GM23338 (cell line): ENCODE data around the gene GLI1. TPM values are rescaled to one million over a fixed set of nuclear protein-coding genes. Genes with fewer than 3 reads are reported as not detected.
"Not testable (repeated sequence)": the region's sequence is repeated elsewhere in the genome, so short reads cannot be mapped to it uniquely, and the experiment has no call there.

Experiments used
- ATAC-seq: fragments of 200-7000 bp; cut with Tn5 transposase; 3 replicates; pipeline ENCODE4 v1.9.1; 2020
- DNase-seq: peaks from one replicate; pipeline ENCODE4 v3.0.0-alpha.2; 2015; ENCODE audit warnings: low spot score
- H2AFZ ChIP-seq: fragments of 200-600 bp; sonication (generic); 2 replicates; pipeline ENCODE4 v1.8.0; 2016; ENCODE audit warnings: antibody characterized with exemption, mild to moderate bottlenecking, moderate library complexity
- H3F3A ChIP-seq: fragments of 200-600 bp; sonication (generic); replicated peaks from 2 replicates; pipeline ENCODE4 v1.8.0; 2017; ENCODE audit warnings: antibody characterized with exemption, mixed run types, low read depth
- H3K27ac ChIP-seq: fragments of 200-600 bp; sonication (generic); 2 replicates; pipeline ENCODE4 v1.6.1; 2016; ENCODE audit warnings: low read depth
- H3K27me3 ChIP-seq: fragments of 200-600 bp; sonication (generic); 2 replicates; pipeline ENCODE4 v1.8.0; 2016; ENCODE audit warnings: mild to moderate bottlenecking, mixed run types, moderate library complexity; ENCODE audit not compliant: insufficient read depth
- H3K36me3 ChIP-seq: fragments of 200-600 bp; sonication (generic); 2 replicates; pipeline ENCODE4 v1.8.0; 2016; ENCODE audit warnings: mild to moderate bottlenecking; ENCODE audit not compliant: insufficient read depth
- H3K4me1 ChIP-seq: fragments of 200-600 bp; sonication (generic); 2 replicates; pipeline ENCODE4 v1.8.0; 2016; ENCODE audit warnings: mild to moderate bottlenecking, moderate library complexity; ENCODE audit not compliant: insufficient read depth
- H3K4me2 ChIP-seq: fragments of 200-600 bp; sonication (generic); 2 replicates; pipeline ENCODE4 v1.7.1; 2017; ENCODE audit warnings: mixed run types
- H3K4me3 ChIP-seq: fragments of 200-600 bp; sonication (generic); 2 replicates; pipeline ENCODE4 v1.6.1; 2016; ENCODE audit warnings: mixed run types
- H3K79me2 ChIP-seq: fragments of 200-600 bp; sonication (generic); replicated peaks from 2 replicates; pipeline ENCODE4 v1.8.0; 2017; ENCODE audit warnings: mild to moderate bottlenecking; ENCODE audit not compliant: insufficient read depth
- H3K9me2 ChIP-seq: fragments of 200-600 bp; sonication (generic); 2 replicates; pipeline ENCODE4 v1.8.0; 2017; ENCODE audit not compliant: insufficient read depth
- H4K20me1 ChIP-seq: fragments of 200-600 bp; sonication (generic); replicated peaks from 2 replicates; pipeline ENCODE4 v1.8.0; 2017; ENCODE audit warnings: mild to moderate bottlenecking; ENCODE audit not compliant: insufficient read depth
- H3K27ac Mint-ChIP-seq: 2 replicates; pipeline ENCODE4 v1.8.0; 2020; ENCODE audit warnings: inconsistent platforms, mild to moderate bottlenecking, moderate library complexity, mixed read lengths
- H3K27me3 Mint-ChIP-seq: 3 replicates; pipeline ENCODE4 v1.8.0; 2022; ENCODE audit warnings: low read depth, mild to moderate bottlenecking, moderate library complexity, mixed read lengths, inconsistent platforms; ENCODE audit not compliant: insufficient read depth, poor library complexity
- H3K36me3 Mint-ChIP-seq: 3 replicates; pipeline ENCODE4 v1.8.0; 2021; ENCODE audit warnings: low read depth, mild to moderate bottlenecking, inconsistent platforms, moderate library complexity, mixed read lengths
- H3K4me1 Mint-ChIP-seq: 3 replicates; pipeline ENCODE4 v1.8.0; 2020; ENCODE audit warnings: mild to moderate bottlenecking, inconsistent platforms, mixed read lengths
- H3K4me3 Mint-ChIP-seq: 3 replicates; pipeline ENCODE4 v1.8.0; 2021; ENCODE audit warnings: moderate library complexity, mild to moderate bottlenecking, inconsistent platforms, mixed read lengths
- H3K9me3 Mint-ChIP-seq: 3 replicates; pipeline ENCODE4 v1.8.0; 2020; ENCODE audit warnings: moderate library complexity, mild to moderate bottlenecking, inconsistent platforms, mixed read lengths
- CTCF ChIP-seq, 2 experiments: fragments of 200-600 bp in 1 of 2; sonication (generic) in 1 of 2; conservative IDR thresholded peaks; 2 replicates each; pipeline versions ENCODE4 v1.5.1 to v1.6.1; 2016 to 2017; ENCODE audit warnings: antibody characterized with exemption in 2 of 2, low read depth in 2 of 2, mild to moderate bottlenecking in 2 of 2, moderate library complexity in 1 of 2
- EZH2 ChIP-seq: fragments of 200-600 bp; sonication (generic); IDR thresholded peaks from one replicate; pipeline ENCODE4 v1.8.0; 2017; ENCODE audit warnings: antibody characterized with exemption, mild to moderate bottlenecking, low read depth; ENCODE audit not compliant: unreplicated experiment
- EZH2phosphoT487 ChIP-seq: fragments of 200-600 bp; sonication (generic); IDR thresholded peaks from one replicate; pipeline ENCODE4 v1.8.1; 2018; ENCODE audit warnings: antibody characterized with exemption; ENCODE audit not compliant: unreplicated experiment
- POLR2AphosphoS5 ChIP-seq: IDR thresholded peaks from 2 replicates; pipeline ENCODE4 v1.6.1; 2016; ENCODE audit warnings: antibody characterized with exemption, low read depth
- ZNF331 ChIP-seq: fragments of 250-450 bp; sonication (Bioruptor Pico); IDR thresholded peaks from 2 replicates; pipeline ENCODE4 v1.5.0; 2020; ENCODE audit warnings: low read depth, mild to moderate bottlenecking, moderate library complexity
- polyA plus RNA-seq: library from polyadenylated mRNA; unstranded; fragments of >200 nt; fragmentation: Nextera tagmentation; extraction: Ambion mirVana; gene quantifications from 2 replicates; pipeline ENCODE4 v1.2.1, GENCODE V29; 2016
- total RNA-seq: library from RNA; depleted of rRNA; stranded (reverse); fragments of >200 nt; shearing (Covaris generic); gene quantifications from 2 replicates; pipeline ENCODE4 v1.2.3, GENCODE V29; 2014
- TF ChIP-seq, protein P1 (sequence below): IDR thresholded peaks from 2 replicates; pipeline ENCODE4 v1.6.1; 2016; ENCODE audit warnings: antibody characterized with exemption

Gene GLI1
- total and polyA plus RNA-seq, 2 experiments from 2014 or later: 5.6 to 18.1 TPM

DNA sequence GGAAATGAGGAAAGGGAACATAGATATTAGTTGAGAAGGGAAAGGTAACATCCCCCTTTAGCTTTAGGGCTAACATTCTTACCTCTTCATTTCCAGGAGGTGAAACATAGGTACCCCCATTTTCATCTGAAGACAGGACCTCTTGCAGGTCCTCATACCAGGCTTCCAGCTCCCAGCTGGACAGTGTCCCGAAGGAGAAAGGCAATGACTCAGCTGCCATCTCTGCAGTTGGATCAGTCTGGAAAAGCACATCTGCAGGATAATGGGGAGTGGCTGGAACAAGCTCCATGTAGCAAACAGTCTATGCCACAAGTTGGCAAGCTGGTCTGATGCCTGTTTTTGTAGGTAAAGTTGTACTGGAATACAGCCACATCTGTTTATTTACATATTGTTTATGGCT lies 57.6 kb downstream of the GLI1 start (continued):
- TF ChIP-seq, protein P1, sequence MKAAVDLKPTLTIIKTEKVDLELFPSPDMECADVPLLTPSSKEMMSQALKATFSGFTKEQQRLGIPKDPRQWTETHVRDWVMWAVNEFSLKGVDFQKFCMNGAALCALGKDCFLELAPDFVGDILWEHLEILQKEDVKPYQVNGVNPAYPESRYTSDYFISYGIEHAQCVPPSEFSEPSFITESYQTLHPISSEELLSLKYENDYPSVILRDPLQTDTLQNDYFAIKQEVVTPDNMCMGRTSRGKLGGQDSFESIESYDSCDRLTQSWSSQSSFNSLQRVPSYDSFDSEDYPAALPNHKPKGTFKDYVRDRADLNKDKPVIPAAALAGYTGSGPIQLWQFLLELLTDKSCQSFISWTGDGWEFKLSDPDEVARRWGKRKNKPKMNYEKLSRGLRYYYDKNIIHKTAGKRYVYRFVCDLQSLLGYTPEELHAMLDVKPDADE: no peak
- TF ChIP-seq ZNF331 (CRISPR knock-in tag) (no peak), EZH2 (no peak), EZH2phosphoT487 (no peak), POLR2AphosphoS5 (no peak; the same call in 1 of the 2 replicates), CTCF (conservative IDR thresholded peaks at IDR 0.05; ENCODE audit: low read depth in 2 of 2) (no peak)

GRCh38 chr12:57517718-57518117 lies 58.1 kb downstream of the GLI1 start:
- H3K79me2 ChIP-seq: peaks cover 26% of the 10 kb centered on the region
- peaks cover 51% of the 10 kb centered on the region for H3K36me3 ChIP-seq
- Mint-ChIP-seq H3K27me3 (peaks cover 36% of the 10 kb centered on the region), H3K4me1 (peaks cover 33% of the 10 kb centered on the region), H3K36me3 (peaks cover 69% of the 10 kb centered on the region), H3K4me3 (peak overlapping the region; percentile 57; the same call in 2 of the 3 replicates)
- H2AFZ ChIP-seq, DNase-seq, H3K4me3 ChIP-seq, H3K27me3 ChIP-seq, H3K9me3 Mint-ChIP-seq, H3K4me2 ChIP-seq, H3K9me2 ChIP-seq, H3K27ac Mint-ChIP-seq, ATAC-seq: not testable (repeated sequence)
- H3F3A ChIP-seq: peaks cover 83% of the 10 kb centered on the region
- peak overlapping the region; percentile 98; the same call in 1 of the 2 replicates for H3K27ac ChIP-seq
- H4K20me1 ChIP-seq: peaks cover 34% of the 10 kb centered on the region
- H3K4me1 ChIP-seq: peaks cover 29% of the 10 kb centered on the region

GRCh38 chr12:57518176-57518919 lies 58.8 kb downstream of the GLI1 start:
- peak overlapping the region; percentile 98 for H3K27ac ChIP-seq
- peaks cover 36% of the 10 kb centered on the region for H3K4me1 Mint-ChIP-seq
- peaks cover 45% of the 10 kb centered on the region for H3K36me3 ChIP-seq

More at GRCh38 chr12:57518176-57518919, 58.8 kb downstream of the GLI1 start:
- Histone ChIP-seq H3K4me1 (peaks cover 30% of the 10 kb centered on the region), H2AFZ (no peak overlapping the region), H3K79me2 (peaks cover 26% of the 10 kb centered on the region), H3K4me2 (peak overlapping the region; percentile 99; the same call in 1 of the 2 replicates), H3K27me3 (no peaks in the 10 kb centered on the region), H3F3A (peaks cover 80% of the 10 kb centered on the region), H3K9me2 (no peaks in the 10 kb centered on the region), H4K20me1 (peaks cover 31% of the 10 kb centered on the region), H3K4me3 (peak overlapping the region; percentile 77)
- Mint-ChIP-seq H3K36me3 (peaks cover 63% of the 10 kb centered on the region), H3K9me3 (no peaks in the 10 kb centered on the region; the same call in 2 of the 3 replicates), H3K27ac (peak overlapping the region; percentile 31; the same call in 1 of the 2 replicates), H3K4me3 (peak overlapping the region; percentile 83), H3K27me3 (peaks cover 35% of the 10 kb centered on the region)
- TF ChIP-seq POLR2AphosphoS5 (no peak), CTCF (conservative IDR thresholded peaks at IDR 0.05; ENCODE audit: low read depth in 2 of 2) (no peak)
- no peak for ATAC-seq
- DNase-seq: no peak
